Panc1 (cell line): ENCODE measurements around the gene RBM22.

Experiments
- POLR2AphosphoS5 ChIP-seq: IDR thresholded peaks from 2 replicates; pipeline ENCODE4 v1.6.1; 2012; ENCODE audit warnings: mild to moderate bottlenecking, low read depth, low read length, moderate library complexity
- SIN3A ChIP-seq: IDR thresholded peaks from 2 replicates; pipeline ENCODE4 v1.6.1; 2012; ENCODE audit warnings: low read depth, mild to moderate bottlenecking, low read length, moderate library complexity, borderline replicate concordance; ENCODE audit not compliant: insufficient read depth
- TF ChIP-seq, protein P1 (sequence below), 2 experiments: IDR thresholded peaks; 2 replicates each; pipeline ENCODE4 v1.6.1; 2011 to 2012; ENCODE audit warnings: low read depth in 2 of 2, control low read depth in 1 of 2, low read length in 1 of 2, mild to moderate bottlenecking in 1 of 2, moderate library complexity in 1 of 2; ENCODE audit not compliant: insufficient read depth in 1 of 2
- TF ChIP-seq, protein P2 (sequence below): fragments of 450-650 bp; IDR thresholded peaks from 2 replicates; pipeline ENCODE4 v1.5.1; 2017; ENCODE audit warnings: mild to moderate bottlenecking

GRCh38 chr5:150670948-150671310, 29.9 kb downstream of the RBM22 start:
- TF ChIP-seq, protein P1, sequence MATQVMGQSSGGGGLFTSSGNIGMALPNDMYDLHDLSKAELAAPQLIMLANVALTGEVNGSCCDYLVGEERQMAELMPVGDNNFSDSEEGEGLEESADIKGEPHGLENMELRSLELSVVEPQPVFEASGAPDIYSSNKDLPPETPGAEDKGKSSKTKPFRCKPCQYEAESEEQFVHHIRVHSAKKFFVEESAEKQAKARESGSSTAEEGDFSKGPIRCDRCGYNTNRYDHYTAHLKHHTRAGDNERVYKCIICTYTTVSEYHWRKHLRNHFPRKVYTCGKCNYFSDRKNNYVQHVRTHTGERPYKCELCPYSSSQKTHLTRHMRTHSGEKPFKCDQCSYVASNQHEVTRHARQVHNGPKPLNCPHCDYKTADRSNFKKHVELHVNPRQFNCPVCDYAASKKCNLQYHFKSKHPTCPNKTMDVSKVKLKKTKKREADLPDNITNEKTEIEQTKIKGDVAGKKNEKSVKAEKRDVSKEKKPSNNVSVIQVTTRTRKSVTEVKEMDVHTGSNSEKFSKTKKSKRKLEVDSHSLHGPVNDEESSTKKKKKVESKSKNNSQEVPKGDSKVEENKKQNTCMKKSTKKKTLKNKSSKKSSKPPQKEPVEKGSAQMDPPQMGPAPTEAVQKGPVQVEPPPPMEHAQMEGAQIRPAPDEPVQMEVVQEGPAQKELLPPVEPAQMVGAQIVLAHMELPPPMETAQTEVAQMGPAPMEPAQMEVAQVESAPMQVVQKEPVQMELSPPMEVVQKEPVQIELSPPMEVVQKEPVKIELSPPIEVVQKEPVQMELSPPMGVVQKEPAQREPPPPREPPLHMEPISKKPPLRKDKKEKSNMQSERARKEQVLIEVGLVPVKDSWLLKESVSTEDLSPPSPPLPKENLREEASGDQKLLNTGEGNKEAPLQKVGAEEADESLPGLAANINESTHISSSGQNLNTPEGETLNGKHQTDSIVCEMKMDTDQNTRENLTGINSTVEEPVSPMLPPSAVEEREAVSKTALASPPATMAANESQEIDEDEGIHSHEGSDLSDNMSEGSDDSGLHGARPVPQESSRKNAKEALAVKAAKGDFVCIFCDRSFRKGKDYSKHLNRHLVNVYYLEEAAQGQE (IDR thresholded peaks at IDR 0.05; ENCODE audit: insufficient read depth in 1 of 2, low read depth in 2 of 2, low read length in 1 of 2): no peak
- TF ChIP-seq, protein P2, sequence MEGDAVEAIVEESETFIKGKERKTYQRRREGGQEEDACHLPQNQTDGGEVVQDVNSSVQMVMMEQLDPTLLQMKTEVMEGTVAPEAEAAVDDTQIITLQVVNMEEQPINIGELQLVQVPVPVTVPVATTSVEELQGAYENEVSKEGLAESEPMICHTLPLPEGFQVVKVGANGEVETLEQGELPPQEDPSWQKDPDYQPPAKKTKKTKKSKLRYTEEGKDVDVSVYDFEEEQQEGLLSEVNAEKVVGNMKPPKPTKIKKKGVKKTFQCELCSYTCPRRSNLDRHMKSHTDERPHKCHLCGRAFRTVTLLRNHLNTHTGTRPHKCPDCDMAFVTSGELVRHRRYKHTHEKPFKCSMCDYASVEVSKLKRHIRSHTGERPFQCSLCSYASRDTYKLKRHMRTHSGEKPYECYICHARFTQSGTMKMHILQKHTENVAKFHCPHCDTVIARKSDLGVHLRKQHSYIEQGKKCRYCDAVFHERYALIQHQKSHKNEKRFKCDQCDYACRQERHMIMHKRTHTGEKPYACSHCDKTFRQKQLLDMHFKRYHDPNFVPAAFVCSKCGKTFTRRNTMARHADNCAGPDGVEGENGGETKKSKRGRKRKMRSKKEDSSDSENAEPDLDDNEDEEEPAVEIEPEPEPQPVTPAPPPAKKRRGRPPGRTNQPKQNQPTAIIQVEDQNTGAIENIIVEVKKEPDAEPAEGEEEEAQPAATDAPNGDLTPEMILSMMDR: no peak
- TF ChIP-seq POLR2AphosphoS5: no peak
- no peak for TF ChIP-seq SIN3A
